Cardiac septum (tissue), 1 donor: ENCODE data around the gene KRTAP9-3. TPM values are rescaled to one million over a fixed set of nuclear protein-coding genes. Genes with fewer than 3 reads are reported as not detected.
"Not testable (repeated sequence)": the region's sequence is repeated elsewhere in the genome, so short reads cannot be mapped to it uniquely, and the experiment has no call there.

ENCODE experiments used
- DNase-seq: peaks from one replicate; pipeline ENCODE4 v3.0.0-alpha.2; 2020; ENCODE audit warnings: low spot score
- intact Hi-C: fragments of 100-400 bp; cut with DNase I; formaldehyde crosslinking; loops from one replicate; pipeline ENCODE4 v1.14.0; 2022
- long read RNA-seq: library from polyadenylated mRNA; unstranded; transcript quantifications from one replicate; pipeline ENCODE4 v2.0.0, GENCODE V29; 2021
- total RNA-seq: library from RNA; stranded (reverse); fragmentation: NEBNext Ultra II Directional; extraction: Animal tissue kit (Norgen Biotek cat#: 25700); gene quantifications from one replicate; pipeline ENCODE4 v1.2.1, GENCODE V29; 2021
- donor health status: DM: no; HTN: no; CAD: no.

KRTAP9-3 gene, protein sequence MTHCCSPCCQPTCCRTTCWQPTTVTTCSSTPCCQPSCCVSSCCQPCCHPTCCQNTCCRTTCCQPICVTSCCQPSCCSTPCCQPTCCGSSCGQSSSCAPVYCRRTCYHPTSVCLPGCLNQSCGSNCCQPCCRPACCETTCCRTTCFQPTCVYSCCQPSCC
- not detected for total RNA-seq
- long read RNA-seq = 0 reads

DNA sequence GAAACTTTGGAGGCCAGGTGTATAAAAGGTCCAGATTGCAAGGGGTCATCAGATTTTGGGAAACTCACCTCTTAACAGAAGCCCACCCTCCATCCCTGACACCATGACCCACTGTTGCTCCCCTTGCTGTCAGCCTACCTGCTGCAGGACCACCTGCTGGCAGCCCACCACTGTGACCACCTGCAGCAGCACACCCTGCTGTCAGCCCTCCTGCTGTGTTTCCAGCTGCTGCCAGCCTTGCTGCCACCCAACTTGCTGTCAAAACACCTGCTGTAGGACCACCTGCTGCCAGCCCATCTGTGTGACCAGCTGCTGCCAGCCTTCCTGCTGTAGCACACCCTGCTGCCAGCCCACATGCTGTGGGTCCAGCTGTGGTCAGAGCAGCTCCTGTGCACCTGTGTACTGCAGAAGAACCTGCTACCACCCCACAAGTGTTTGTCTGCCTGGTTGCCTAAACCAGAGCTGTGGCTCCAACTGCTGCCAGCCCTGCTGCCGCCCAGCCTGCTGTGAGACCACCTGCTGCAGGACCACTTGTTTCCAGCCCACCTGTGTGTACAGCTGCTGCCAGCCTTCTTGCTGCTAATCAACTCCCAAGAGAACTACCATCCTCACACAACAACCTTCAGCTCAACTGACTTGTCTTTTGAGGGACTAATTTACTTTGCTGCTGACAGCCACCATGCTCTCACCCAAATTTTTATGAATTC, at the start of gene KRTAP9-3:
KRTAP9-3 (plus strand) TSS at position 51 of the 707 bp plus-strand sequence; CDS start at position 104, 53 bp downstream.
- DNase-seq, intact Hi-C loops: not testable (repeated sequence)

DNA sequence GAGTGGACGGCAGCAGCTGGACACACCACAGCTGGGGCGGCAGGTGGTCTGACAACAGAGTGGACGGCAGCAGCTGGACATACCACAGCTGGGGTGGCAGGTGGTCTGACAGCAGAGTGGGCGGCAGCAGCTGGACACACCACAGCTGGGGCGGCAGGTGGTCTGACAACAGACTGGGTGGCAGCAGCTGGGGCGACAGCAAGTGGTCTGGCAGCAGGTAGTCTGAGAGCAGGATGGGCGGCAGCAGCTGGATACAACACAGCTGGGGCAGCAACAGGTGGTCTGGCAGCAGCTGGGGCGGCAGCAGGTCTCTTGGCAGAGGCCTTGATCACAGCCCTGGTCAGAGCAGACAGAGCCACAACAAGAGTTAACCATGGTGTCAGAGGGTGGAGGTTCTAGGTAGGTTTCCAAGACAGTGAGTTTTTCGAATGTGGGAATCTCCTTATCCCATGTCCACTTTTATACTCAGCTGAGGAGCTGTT, 47.7 kb upstream of the KRTAP9-3 start, which contains the start of gene KRTAP4-1:
KRTAP4-1 (minus strand) TSS at position 432 of the 482 bp plus-strand sequence; CDS start at position 375, 57 bp downstream.
- intact Hi-C loops = no loop called here
- no peak for DNase-seq

DNA sequence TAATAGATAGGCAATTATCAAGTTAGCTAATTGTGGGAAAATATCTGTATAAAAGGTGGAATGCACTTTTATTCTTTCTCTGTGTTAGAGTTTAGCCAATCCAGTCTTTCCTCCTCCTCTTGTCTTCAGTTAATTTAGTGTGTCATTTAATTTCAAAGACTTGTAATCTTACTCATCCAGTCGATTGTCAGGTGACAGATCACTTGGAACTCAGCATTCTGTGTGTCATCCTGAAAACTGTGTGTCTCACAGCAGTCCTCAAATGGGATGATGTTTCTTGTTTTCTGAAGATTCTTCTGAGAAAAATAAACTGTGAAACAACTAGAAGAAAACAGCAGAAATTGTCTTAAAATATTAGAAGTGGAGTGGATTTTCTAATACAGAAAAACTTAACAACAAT, 47.2 kb upstream of the KRTAP9-3 start:
- intact Hi-C loops = no loop called here
- no peak for DNase-seq

DNA sequence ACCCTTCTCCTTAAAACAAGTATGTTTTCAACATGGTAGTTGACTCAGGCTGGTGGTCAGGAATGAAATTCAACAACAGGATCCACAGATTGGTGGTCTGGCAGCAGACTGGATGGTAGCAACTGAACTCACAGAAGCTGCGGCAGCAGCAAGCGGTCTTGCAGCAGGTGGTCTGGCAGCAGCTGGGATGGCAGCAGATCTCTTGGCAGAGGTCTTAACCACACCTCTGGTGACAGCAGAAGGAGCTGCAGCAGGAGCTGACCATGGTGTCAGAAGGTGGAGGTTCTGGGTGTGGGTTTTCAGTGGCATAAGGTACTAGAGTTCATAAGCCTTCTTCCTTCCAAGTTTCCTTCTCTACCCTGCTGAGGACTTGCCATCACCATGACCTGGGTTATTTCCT, 45.4 kb upstream of the KRTAP9-3 start:
- no peak for DNase-seq
- intact Hi-C loops = no loop called here

DNA sequence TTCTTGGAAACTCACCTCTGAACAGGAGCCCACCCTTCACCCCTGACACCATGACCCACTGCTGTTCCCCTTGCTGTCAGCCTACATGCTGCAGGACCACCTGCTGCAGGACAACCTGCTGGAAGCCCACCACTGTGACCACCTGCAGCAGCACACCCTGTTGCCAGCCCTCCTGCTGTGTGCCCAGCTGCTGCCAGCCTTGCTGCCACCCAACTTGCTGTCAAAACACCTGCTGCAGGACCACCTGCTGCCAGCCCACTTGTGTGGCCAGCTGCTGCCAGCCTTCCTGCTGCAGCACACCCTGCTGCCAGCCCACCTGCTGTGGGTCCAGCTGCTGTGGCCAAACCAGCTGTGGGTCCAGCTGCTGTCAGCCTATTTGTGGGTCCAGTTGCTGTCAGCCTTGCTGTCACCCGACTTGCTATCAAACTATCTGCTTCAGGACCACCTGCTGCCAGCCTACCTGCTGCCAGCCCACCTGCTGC, 42.4 kb upstream of the KRTAP9-3 start, which contains the start of gene KRTAP9-1:
KRTAP9-1 (plus strand) TSS at position 51 of the 482 bp plus-strand sequence; CDS start at position 51, 0 bp downstream.
- intact Hi-C loops = not testable (repeated sequence)

DNA sequence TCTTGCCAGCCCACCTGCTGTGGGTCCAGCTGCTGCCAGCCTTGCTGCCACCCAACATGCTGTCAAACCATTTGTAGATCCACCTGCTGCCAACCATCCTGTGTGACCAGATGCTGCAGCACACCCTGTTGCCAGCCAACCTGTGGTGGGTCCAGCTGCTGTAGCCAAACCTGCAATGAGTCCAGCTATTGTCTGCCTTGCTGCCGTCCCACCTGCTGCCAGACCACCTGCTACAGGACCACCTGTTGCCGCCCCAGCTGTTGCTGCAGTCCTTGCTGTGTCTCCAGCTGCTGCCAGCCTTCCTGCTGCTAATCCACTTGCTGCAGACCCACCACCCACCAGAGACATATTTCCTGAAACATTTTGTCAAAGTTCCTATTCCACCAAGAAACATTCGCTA, 41.9 kb upstream of the KRTAP9-3 start:
- no peak for DNase-seq
- intact Hi-C loops = no loop called here

More for the DNA sequence above, 42.4 kb upstream of the KRTAP9-3 start, which contains the start of gene KRTAP9-1:
- DNase-seq = not testable (repeated sequence)

DNA sequence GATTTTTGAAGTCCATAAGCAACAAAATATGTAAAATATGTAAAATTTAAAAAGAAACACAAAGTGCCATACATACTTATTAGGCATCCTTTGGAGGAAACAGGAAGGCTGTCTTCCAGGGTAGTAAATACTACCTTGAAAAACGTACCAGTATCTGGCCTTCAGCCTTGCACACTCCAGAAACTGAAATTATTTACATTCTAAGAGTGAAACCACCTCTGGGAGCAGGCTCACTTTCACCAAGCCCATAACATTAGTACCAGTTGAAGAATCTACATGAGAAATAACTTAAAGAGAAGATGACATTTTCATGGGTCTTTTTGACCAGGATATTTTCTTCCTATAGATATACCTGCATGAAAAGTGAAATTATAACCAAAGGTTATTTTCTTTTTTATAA, 36.2 kb upstream of the KRTAP9-3 start:
- intact Hi-C loops = no loop called here
- DNase-seq = no peak

DNA sequence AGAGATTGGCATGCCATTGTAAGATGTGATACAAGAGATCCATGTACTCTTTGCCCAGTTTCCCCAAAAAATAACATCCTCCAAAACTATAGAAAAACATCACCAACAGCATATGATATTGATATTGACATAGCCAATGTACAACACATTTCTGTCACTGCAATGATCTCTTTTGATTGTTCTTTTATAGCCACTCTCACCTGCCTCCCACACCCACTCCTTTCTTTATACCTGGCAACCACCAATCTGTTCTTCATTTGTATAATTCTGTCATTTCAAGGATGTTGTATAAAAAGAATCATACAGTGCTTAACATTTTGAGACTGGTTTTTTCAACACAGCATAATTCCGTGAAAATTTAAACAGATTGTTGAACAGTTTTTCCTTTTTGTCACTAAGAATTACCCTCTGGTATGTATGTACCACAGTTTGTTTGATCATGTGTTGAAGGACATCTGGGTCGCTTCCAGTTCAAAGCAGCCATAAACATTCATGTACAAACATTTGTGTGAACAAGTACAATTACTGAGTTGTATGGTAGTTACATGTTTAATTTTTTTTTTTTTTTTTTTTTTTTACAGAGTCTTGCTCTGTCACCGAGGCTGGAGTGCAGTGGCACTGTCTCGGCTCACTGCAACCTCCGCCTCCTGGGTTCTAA, 32.7 kb upstream of the KRTAP9-3 start:
- intact Hi-C loops = no loop called here

DNA sequence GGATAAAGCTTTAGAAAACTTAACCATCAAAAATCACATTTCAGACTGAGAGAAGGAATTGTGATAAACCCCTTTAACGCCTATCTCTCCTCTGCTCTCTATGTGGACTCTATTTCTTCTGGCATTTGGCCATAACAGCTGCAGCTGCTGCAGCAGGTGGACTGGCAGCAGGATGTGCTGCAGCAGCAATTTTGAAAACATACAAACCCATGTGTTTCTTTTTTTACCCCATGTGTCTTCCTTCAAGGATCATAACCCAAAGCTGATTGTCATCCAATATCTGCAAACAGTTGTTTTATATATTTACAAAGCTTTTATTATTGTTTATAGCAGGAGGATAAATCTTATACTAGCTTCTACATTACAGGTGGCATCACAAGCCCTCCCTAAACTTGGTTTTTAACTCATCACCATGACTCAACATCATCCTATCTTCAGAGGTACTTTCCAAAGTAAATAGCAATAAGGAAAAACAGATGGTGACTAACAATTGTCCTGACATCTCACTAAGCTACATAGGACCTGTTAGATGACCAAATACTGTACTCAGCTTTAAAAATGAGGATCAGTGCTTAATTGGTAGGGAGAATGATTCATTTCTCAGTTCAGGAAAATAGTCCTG, 20.3 kb upstream of the KRTAP9-3 start:
- no peak for DNase-seq
- intact Hi-C loops = no loop called here

More for the DNA sequence above, 32.7 kb upstream of the KRTAP9-3 start:
- no peak for DNase-seq

DNA sequence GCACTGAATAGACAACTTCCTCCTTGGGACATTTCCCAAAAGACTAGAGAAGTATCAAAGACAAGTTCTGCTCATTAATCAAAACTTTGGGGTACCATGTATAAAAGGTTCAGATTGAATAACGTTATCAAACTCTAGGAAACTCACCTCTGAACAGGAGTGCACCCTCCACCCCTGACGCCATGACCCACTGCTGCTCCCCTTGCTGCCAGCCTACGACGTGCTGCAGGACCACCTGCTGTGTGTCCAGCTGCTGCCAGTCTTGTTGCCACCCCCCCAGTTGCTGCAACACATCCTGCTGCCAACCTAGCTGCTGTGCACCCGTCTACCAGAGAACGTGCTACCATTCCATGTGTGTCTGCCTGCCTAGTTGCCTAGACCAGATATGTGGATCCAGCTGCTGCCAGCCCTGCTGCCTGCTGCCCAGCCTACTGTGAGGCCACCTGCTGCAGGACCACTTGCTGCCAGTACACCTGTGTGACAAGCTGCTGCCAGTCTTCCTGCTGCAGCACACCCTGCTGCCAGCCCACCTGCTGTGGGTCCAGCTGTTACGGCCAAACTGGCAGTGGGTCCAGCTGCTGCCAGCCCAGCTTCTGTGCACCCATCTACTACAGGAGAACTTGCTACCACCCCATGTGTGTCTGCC, 19.6 kb upstream of the KRTAP9-3 start:
- intact Hi-C loops = no loop called here
- no peak for DNase-seq

DNA sequence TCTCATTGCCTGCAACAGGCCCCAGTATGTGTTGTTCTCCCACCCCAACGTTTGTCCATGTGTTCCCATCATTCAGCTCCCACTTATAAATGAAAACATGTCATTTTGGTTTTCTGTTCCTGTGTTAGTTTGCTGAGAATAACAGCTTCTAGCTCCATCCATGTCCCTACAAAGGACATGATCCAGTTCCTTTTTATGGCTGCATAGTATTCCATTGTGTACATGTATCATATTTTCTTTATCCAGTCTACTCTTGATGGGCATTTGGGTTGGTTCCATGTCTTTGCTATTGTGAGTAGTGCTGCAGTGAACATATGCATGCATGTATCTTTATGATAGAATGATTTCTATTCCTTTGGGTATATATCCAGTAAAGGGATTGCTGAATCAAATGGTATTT, 16.6 kb upstream of the KRTAP9-3 start:
- intact Hi-C loops = no loop called here
- DNase-seq = no peak

DNA sequence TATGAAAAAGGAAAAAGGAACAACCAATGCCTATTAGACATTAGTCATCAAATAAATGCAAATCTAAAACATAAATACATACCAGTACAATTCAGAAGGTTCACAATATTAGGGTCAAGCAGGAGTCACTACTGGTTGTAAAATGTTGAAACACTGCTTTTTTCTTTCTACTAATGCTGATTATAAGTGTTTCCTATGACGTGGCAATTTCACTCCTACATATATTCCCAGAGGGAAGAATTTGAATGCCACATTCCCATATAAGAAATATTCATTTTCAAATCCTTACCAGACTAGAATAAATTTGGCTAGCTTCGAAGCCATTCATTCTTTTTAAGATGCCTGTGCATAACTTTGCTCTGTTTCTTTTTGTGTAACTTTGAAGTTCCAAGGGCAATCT, 8.4 kb upstream of the KRTAP9-3 start:
- intact Hi-C loops = no loop called here
- no peak for DNase-seq

DNA sequence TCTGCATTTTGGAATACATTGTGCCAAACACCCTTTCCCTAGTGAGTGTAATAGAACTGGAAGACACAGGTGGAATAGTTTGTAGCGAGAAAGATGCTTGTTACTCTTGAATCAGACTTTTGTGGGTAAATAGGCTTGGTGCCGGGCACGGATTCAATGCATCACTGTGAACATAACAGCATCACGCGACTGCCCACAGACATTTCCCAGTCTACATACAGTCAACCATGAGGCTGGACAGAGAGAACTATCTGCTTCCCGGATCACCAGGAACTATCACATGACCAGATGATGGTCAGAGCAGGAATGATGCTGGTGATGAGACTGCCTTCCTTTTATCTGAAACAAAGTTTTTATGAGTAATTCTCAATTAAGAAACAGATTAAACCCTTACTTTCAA, 6.2 kb upstream of the KRTAP9-3 start:
- DNase-seq = no peak
- intact Hi-C loops = no loop called here

DNA sequence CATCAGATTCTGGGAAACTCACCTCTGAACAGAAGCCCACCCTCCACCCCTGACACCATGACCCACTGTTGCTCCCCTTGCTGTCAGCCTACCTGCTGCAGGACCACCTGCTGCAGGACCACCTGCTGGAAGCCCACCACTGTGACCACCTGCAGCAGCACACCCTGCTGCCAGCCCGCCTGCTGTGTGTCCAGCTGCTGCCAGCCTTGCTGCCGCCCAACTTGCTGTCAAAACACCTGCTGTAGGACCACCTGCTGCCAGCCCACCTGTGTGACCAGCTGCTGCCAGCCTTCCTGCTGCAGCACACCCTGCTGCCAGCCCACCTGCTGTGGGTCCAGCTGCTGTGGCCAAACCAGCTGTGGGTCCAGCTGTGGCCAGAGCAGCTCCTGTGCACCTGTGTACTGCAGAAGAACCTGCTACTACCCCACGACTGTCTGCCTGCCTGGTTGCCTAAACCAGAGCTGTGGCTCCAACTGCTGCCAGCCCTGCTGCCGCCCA, 5.6 kb upstream of the KRTAP9-3 start, which contains the start of gene KRTAP9-2:
KRTAP9-2 (plus strand) TSS at position 51 of the 498 bp plus-strand sequence; CDS start at position 58, 7 bp downstream.
- intact Hi-C loops, DNase-seq: not testable (repeated sequence)

DNA sequence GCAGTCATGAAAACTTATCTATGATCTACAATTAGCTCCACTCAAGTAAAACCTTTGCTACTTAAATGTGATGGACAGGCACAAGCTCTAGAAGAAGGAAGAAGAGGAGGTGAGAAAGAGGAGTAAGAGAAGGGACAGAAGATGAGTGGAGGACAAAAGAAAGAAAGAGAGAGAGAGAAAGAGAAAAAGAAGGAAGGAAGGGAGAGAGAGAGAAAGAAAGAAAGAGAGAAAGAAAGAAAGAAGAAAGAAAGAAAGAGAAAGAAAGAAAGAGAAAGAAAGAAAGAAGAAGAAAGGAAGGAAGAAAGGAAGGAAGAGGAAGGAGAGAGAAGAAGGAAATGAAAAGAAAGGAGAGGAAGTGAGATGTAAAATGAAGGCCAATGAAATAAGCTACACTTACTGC, 2.2 kb upstream of the KRTAP9-3 start:
- intact Hi-C loops = no loop called here

DNA sequence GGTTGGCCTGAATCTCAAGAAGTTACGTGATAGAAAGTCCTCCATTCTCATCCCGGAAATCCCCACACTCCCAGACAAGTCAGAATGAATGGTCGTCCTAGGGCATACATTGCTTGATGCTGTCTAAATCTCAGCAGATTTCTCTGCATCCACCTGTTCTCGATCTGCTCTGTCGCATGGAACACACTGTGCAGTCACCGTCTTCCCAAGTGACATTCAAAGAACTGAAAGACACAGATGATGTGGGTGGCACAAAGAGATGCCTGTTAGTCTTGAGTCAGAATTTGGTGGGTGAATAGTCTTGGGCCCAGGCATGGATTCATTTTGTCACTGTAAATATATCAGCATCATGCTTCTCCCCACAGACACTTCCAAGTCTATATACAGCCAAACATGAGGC, 518 bp upstream of the KRTAP9-3 start:
- no peak for DNase-seq
- intact Hi-C loops = no loop called here

More for the DNA sequence above, 2.2 kb upstream of the KRTAP9-3 start:
- DNase-seq = no peak

DNA sequence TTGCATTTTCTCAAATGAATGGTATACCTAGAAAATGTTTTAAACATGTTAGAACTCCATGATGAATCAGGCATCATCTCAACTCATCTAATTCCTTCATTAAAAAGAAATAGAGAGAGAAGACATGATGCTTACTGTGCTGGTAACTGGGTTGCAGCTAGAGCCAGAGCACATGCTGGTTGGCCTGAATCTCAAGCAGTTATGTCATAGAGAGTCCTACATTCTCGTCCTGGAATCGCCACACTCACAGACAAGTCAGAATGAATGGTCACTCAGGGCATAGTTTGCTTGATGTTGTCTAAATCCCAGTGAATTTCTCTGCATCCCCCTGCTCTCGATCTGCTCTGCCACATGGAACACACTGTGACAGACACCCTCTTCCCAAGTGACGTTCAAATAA, 4.9 kb downstream of the KRTAP9-3 start:
- intact Hi-C loops, DNase-seq: not testable (repeated sequence)

DNA sequence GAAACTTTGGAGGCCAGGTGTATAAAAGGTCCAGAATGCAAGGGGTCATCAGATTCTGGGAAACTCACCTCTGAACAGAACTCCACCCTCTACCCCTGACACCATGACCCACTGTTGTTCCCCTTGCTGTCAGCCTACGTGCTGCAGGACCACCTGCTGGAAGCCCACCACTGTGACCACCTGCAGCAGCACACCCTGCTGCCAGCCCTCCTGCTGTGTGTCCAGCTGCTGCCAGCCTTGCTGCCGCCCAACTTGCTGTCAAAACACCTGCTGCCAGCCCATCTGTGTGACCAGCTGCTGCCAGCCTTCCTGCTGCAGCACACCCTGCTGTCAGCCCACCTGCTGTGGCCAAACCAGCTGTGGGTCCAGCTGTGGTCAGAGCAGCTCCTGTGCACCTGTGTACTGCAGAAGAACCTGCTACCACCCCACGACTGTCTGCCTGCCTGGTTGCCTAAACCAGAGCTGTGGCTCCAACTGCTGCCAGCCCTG, 5.7 kb downstream of the KRTAP9-3 start, which contains the start of gene KRTAP9-8:
KRTAP9-8 (plus strand) TSS at position 51 of the 489 bp plus-strand sequence; CDS start at position 104, 53 bp downstream.
- intact Hi-C loops, DNase-seq: not testable (repeated sequence)
